ENCODE measurements around the gene ATF4. TPM values are rescaled to one million over a fixed set of nuclear protein-coding genes. Genes with fewer than 3 reads are reported as not detected.

The ATF4 gene
- total RNA-seq, 1 donor from 2014 or later = 246 TPM

- no peak for TF ChIP-seq CTCF (IDR thresholded peaks at IDR 0.05)
- TF ChIP-seq POLR2AphosphoS5 (IDR thresholded peaks at IDR 0.05; ENCODE audit: insufficient read depth in 1 of 2, low read depth in 1 of 2) = no peak
- no peak for TF ChIP-seq POLR2A (IDR thresholded peaks at IDR 0.05)
- DNase-seq (ENCODE audit: extremely low spot score in 2 of 2) = no peak
- H3K27me3 ChIP-seq = no peaks in the 10 kb centered on the region
- intact Hi-C loops (cut with DNase I) = no loop called here
- no peak overlapping the region for H3K4me3 ChIP-seq
- peaks cover 0 to 11% of the 10 kb centered on the region in 2 donors for H3K36me3 ChIP-seq
- no peaks in the 10 kb centered on the region for H3K9me3 ChIP-seq
- H3K4me1 ChIP-seq = peaks cover 33% of the 10 kb centered on the region
- no peak overlapping the region for H3K27ac ChIP-seq
Measured at GRCh38 chr22:39500101-39500500, 20.3 kb upstream of the ATF4 start.

GRCh38 chr22:39501644-39502108 lies 18.7 kb upstream of the ATF4 start:
- no peak for DNase-seq (ENCODE audit: extremely low spot score in 2 of 2)
- Histone ChIP-seq H3K27me3 (no peaks in the 10 kb centered on the region), H3K27ac (peak overlapping the region; percentile 83), H3K4me1 (peaks cover 33% of the 10 kb centered on the region), H3K36me3 (peaks cover 0 to 27% of the 10 kb centered on the region in 2 donors), H3K9me3 (no peaks in the 10 kb centered on the region), H3K4me3 (peak overlapping the region; percentile 57 to 73)
- TF ChIP-seq POLR2AphosphoS5 (IDR thresholded peaks at IDR 0.05; ENCODE audit: insufficient read depth in 1 of 2, low read depth in 1 of 2) (no peak), CTCF (IDR thresholded peaks at IDR 0.05) (no peak), POLR2A (IDR thresholded peaks at IDR 0.05) (no peak)
- intact Hi-C loops (cut with DNase I) = no loop called here

- no peaks in the 10 kb centered on the region for H3K27me3 ChIP-seq
- peak within 1 kb of the TSS; percentile 57 to 73 for H3K4me3 ChIP-seq
- H3K4me1 ChIP-seq = peaks cover 33% of the 10 kb centered on the region
- peaks cover 0 to 28% of the 10 kb centered on the region in 2 donors for H3K36me3 ChIP-seq
- no peaks in the 10 kb centered on the region for H3K9me3 ChIP-seq
- peak in 1 of 2 donors; percentile 98 for DNase-seq (ENCODE audit: extremely low spot score in 2 of 2)
- TF ChIP-seq CTCF (IDR thresholded peaks at IDR 0.05) (no peak), POLR2A (IDR thresholded peaks at IDR 0.05) (peak in 1 of 2 donors; percentile 16), POLR2AphosphoS5 (IDR thresholded peaks at IDR 0.05; ENCODE audit: insufficient read depth in 1 of 2, low read depth in 1 of 2) (peak; percentile 85 to 95)
- H3K27ac ChIP-seq = peak within 1 kb of the TSS; percentile 83
- intact Hi-C loops (cut with DNase I) = no loop called here
Measured at GRCh38 chr22:39502109-39502788, 18.1 kb upstream of the ATF4 start, which contains the start of gene MIEF1. Gene MIEF1 (plus strand): TSS chr22:39502290. CDS start chr22:39511295, 9,005 bp downstream.

- TF ChIP-seq POLR2AphosphoS5 (IDR thresholded peaks at IDR 0.05; ENCODE audit: insufficient read depth in 1 of 2, low read depth in 1 of 2) (no peak), CTCF (IDR thresholded peaks at IDR 0.05) (no peak), POLR2A (IDR thresholded peaks at IDR 0.05) (no peak)
- DNase-seq (ENCODE audit: extremely low spot score in 2 of 2) = no peak
- H3K9me3 ChIP-seq = no peaks in the 10 kb centered on the region
- peak overlapping the region; percentile 83 for H3K27ac ChIP-seq
- no peaks in the 10 kb centered on the region for H3K27me3 ChIP-seq
- intact Hi-C loops (cut with DNase I) = no loop called here
- peak overlapping the region; percentile 57 to 73 for H3K4me3 ChIP-seq
- H3K36me3 ChIP-seq = peaks cover 0 to 28% of the 10 kb centered on the region in 2 donors
- H3K4me1 ChIP-seq = peaks cover 33% of the 10 kb centered on the region
Measured at GRCh38 chr22:39502789-39503409, 17.5 kb upstream of the ATF4 start.

GRCh38 chr22:39503630-39504029 lies 16.7 kb upstream of the ATF4 start:
- TF ChIP-seq POLR2A (IDR thresholded peaks at IDR 0.05) (no peak), CTCF (IDR thresholded peaks at IDR 0.05) (no peak), POLR2AphosphoS5 (IDR thresholded peaks at IDR 0.05; ENCODE audit: insufficient read depth in 1 of 2, low read depth in 1 of 2) (no peak)
- no peak for DNase-seq (ENCODE audit: extremely low spot score in 2 of 2)
- Histone ChIP-seq H3K9me3 (no peaks in the 10 kb centered on the region), H3K36me3 (peaks cover 0 to 35% of the 10 kb centered on the region in 2 donors), H3K27me3 (no peaks in the 10 kb centered on the region), H3K4me3 (peak overlapping the region; percentile 57 to 73), H3K4me1 (peaks cover 33% of the 10 kb centered on the region), H3K27ac (no peak overlapping the region)
- intact Hi-C loops (cut with DNase I) = no loop called here

All from vagina (tissue), 2 donors.